Peyer's patch (tissue), 4 donors: Measurements from ENCODE around the gene BACH1.
"Not testable (repeated sequence)": the region's sequence is repeated elsewhere in the genome, so short reads cannot be mapped to it uniquely, and the experiment has no call there.

Experiments
- CTCF ChIP-seq, 6 experiments: fragments of 450-650 bp in 4 of 6; fragments of 200-600 bp in 2 of 6; sonication (generic) in 1 of 6; IDR thresholded peaks; one replicate each; pipeline ENCODE4 v1.5.1; 2017 to 2019; ENCODE audit warnings: antibody characterized with exemption in 6 of 6, mild to moderate bottlenecking in 3 of 6, moderate library complexity in 1 of 6
- POLR2A ChIP-seq, 2 donors: fragments of 450-650 bp; IDR thresholded peaks; one replicate each; pipeline ENCODE4 v1.5.1; 2017; ENCODE audit warnings: antibody characterized with exemption in 2 of 2, mild to moderate bottlenecking in 2 of 2, moderate library complexity in 2 of 2

- TF ChIP-seq CTCF, POLR2A (IDR thresholded peaks at IDR 0.05): not testable (repeated sequence)
These were observed 16.9 kb upstream of the BACH1 start for GRCh38 chr21:29281801-29282200.
